Kidney (tissue), 14 donors: ENCODE data around the gene HMCES. TPM values are rescaled to one million over a fixed set of nuclear protein-coding genes. Genes with fewer than 3 reads are reported as not detected.

Source experiments
- DNase-seq, 5 donors: peaks; one replicate each; pipeline ENCODE4 v3.0.0-alpha.2; 2013 to 2020
- FAIRE-seq: peaks from 2 replicates; lab custom pipeline; 2012; peaks lifted over from hg19 to GRCh38; lab: Jason Lieb, UNC
- H3K27ac ChIP-seq, 2 donors: one replicate each; pipeline ENCODE4 v1.7.0; 2013; ENCODE audit warnings: low read depth in 2 of 2, low read length in 2 of 2, inconsistent platforms in 1 of 2
- H3K27me3 ChIP-seq: one replicate; pipeline ENCODE4 v1.7.1; 2013; ENCODE audit warnings: low read length, inconsistent platforms; ENCODE audit not compliant: control insufficient read depth, insufficient read depth
- H3K36me3 ChIP-seq, 3 donors: one replicate each; pipeline versions ENCODE4 v1.7.0 to v1.7.1; 2013; ENCODE audit warnings: low read length in 3 of 3, control low read depth in 1 of 3, inconsistent platforms in 1 of 3; ENCODE audit not compliant: insufficient read depth in 3 of 3, control insufficient read depth in 2 of 3
- H3K4me1 ChIP-seq, 3 donors: one replicate each; pipeline versions ENCODE4 v1.7.0 to v1.7.1; 2013; ENCODE audit warnings: low read length in 3 of 3, inconsistent platforms in 1 of 3, low read depth in 1 of 3; ENCODE audit not compliant: control insufficient read depth in 2 of 3, insufficient read depth in 2 of 3
- H3K4me3 ChIP-seq, 3 donors: one replicate each; pipeline versions ENCODE4 v1.7.0 to v1.8.1; 2013; ENCODE audit warnings: low read length in 3 of 3, control low read depth in 1 of 3, inconsistent platforms in 1 of 3
- H3K9ac ChIP-seq, 3 donors: one replicate each; pipeline versions ENCODE4 v1.7.0 to v1.7.1; 2013; ENCODE audit warnings: low read length in 3 of 3, control low read depth in 1 of 3, inconsistent platforms in 1 of 3
- H3K9me3 ChIP-seq, 3 donors: one replicate each; pipeline versions ENCODE4 v1.7.0 to v1.7.1; 2013; ENCODE audit warnings: low read length in 3 of 3, control low read depth in 1 of 3, inconsistent platforms in 1 of 3; ENCODE audit not compliant: control insufficient read depth in 2 of 3, insufficient read depth in 1 of 3
- CTCF ChIP-seq: IDR thresholded peaks from 3 replicates; pipeline ENCODE4 v1.5.1; 2012; ENCODE audit warnings: mild to moderate bottlenecking, moderate library complexity, borderline replicate concordance; ENCODE audit not compliant: insufficient read depth; ENCODE audit errors: extremely low read depth
- intact Hi-C: fragments of 100-400 bp; cut with DNase I; formaldehyde crosslinking; loops from one replicate; pipeline ENCODE4 v1.11.1; 2022
- polyA plus RNA-seq: library from polyadenylated mRNA; stranded (reverse); fragments of 350-450 nt; fragmentation: Illumina TruSeq; extraction: RNeasy Lipid Tissue Mini Kit (QIAGEN cat#74804); gene quantifications from one replicate; pipeline ENCODE4 v1.2.3, GENCODE V29; 2014; ENCODE audit warnings: low read depth, low replicate concordance; ENCODE audit not compliant: insufficient read depth
- total RNA-seq: library from RNA; stranded (reverse); fragmentation: NEBNext Ultra II Directional; extraction: Animal tissue kit (Norgen Biotek cat#: 25700); gene quantifications from one replicate; pipeline ENCODE4 v1.2.1, GENCODE V29; 2021
- donor health status: control.
- donor health status: control.
- donor health status: control.
- donor health status: control.
- donor health status: control.
- donor health status: DM: yes; HTN: yes; CAD: no.
- donor health status: Normal renal cell carcinoma (clear cell type).

HMCES gene
- total and polyA plus RNA-seq, 2 donors from 2014 or later: 37.4 to 40.1 TPM

GRCh38 chr3:129315998-129316247 is 37.3 kb downstream of the HMCES start:
- H3K27ac ChIP-seq: peak overlapping the region; percentile 63 to 84
- H3K4me3 ChIP-seq: peak overlapping the region; percentile 57 to 75 (median 60)
- FAIRE-seq (no peak), DNase-seq (no peak)
- TF ChIP-seq CTCF: no peak
- peaks cover 3% of the 10 kb centered on the region in 3 donors for H3K36me3 ChIP-seq
- no peaks in the 10 kb centered on the region for H3K27me3 ChIP-seq
- H3K9me3 ChIP-seq: no peaks in the 10 kb centered on the region
- intact Hi-C loops: no loop called here
- no peak overlapping the region for H3K9ac ChIP-seq
- H3K4me1 ChIP-seq: peaks cover 0 to 5% (median 3%) of the 10 kb centered on the region in 3 donors

- peak; percentile 36 for TF ChIP-seq CTCF
- Histone ChIP-seq H3K9ac (peak overlapping the region; percentile 19 to 43 (median 36)), H3K4me1 (peaks cover 0 to 5% (median 3%) of the 10 kb centered on the region in 3 donors), H3K4me3 (peak overlapping the region; percentile 57 to 75 (median 60)), H3K27ac (peak overlapping the region; percentile 63 to 84), H3K27me3 (no peaks in the 10 kb centered on the region), H3K9me3 (no peaks in the 10 kb centered on the region), H3K36me3 (peaks cover 3 to 8% (median 5%) of the 10 kb centered on the region in 3 donors)
- FAIRE-seq: no peak
- intact Hi-C loops: no loop called here
- peak; percentile 91 to 95 (median 94) for DNase-seq
Observed at GRCh38 chr3:129316248-129317013, 37.8 kb downstream of the HMCES start.

GRCh38 chr3:129317014-129317771 is 38.5 kb downstream of the HMCES start:
- no peak overlapping the region for H3K27ac ChIP-seq
- peak overlapping the region in 1 of 3 donors; percentile 43 for H3K9ac ChIP-seq
- H3K4me1 ChIP-seq: peaks cover 0 to 5% (median 3%) of the 10 kb centered on the region in 3 donors
- intact Hi-C loops: no loop called here
- H3K9me3 ChIP-seq: no peaks in the 10 kb centered on the region
- peak overlapping the region; percentile 57 to 75 (median 60) for H3K4me3 ChIP-seq
- H3K27me3 ChIP-seq: no peaks in the 10 kb centered on the region
- H3K36me3 ChIP-seq: peaks cover 3 to 9% (median 5%) of the 10 kb centered on the region in 3 donors
- DNase-seq (peak in 3 of 5 donors; percentile 55 to 81 (median 78)), FAIRE-seq (no peak)
- TF ChIP-seq CTCF: no peak
